Omental fat pad (tissue), 4 donors: Measurements from ENCODE around the gene PRKAA2. TPM values are rescaled to one million over a fixed set of nuclear protein-coding genes. Genes with fewer than 3 reads are reported as not detected.

Experiments
- ATAC-seq: fragments of 150-250 bp; one replicate; pipeline ENCODE4 v1.9.1; 2016; ENCODE audit warnings: mild to moderate bottlenecking, moderate library complexity; ENCODE audit not compliant: low FRiP score
- DNase-seq: peaks from one replicate; pipeline ENCODE4 v3.0.0-alpha.2; 2019; ENCODE audit warnings: low spot score
- CTCF ChIP-seq, 3 donors: fragments of 450-650 bp; IDR thresholded peaks; one replicate each; pipeline ENCODE4 v1.5.1; 2016 to 2017; ENCODE audit warnings: antibody characterized with exemption in 3 of 3, mild to moderate bottlenecking in 3 of 3, moderate library complexity in 2 of 3
- small RNA-seq: library from RNA; depleted of rRNA; stranded (forward); fragments of <200 nt; gene quantifications from one replicate; pipeline ENCODE3, GENCODE V24; 2016
- total RNA-seq, 4 donors: library from RNA; depleted of rRNA; stranded (reverse); fragments of >200 nt; gene quantifications; one replicate each; pipeline ENCODE4 v1.1.0, GENCODE V29; 2016

Gene PRKAA2
- total RNA-seq, 4 donors from 2014 or later: 0.96 to 3.0 (median 1.9) TPM

DNA sequence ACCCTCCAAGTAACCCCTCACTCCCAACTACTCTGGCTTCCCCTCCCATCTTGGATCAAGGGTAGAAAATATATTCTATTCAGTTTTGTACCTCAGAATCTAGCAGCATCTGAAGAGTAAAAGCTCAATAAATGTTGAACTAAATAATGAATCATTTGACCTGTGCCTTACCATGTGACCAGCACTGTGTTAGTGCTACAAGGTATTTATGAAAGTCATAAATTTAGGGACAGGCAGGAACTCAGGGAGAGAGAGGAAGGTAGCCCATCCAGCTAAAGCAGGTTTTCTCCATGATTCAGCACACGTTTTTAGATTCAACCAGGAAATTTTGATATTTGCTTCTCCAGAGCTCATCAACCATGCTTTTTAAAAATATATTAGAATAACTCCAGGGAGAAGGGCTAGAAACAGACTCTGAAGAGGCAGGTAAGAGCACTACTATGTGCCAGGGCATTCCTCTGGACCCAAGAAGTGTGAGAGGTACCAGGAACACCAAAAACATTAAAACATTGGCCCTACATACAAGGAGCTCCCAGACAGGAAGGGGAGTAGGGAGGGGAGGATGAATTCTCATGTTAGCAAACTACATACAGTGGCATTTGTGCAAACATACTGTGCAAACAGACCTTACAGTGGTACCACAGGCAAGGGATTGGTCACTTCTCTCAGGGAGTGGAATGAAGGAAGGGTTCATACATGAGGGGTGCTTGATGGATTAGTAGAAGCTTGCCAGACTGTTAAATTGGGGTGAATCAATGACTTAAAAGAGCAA lies 109.8 kb downstream of the PRKAA2 start:
- no peak for ATAC-seq
- no peak for TF ChIP-seq CTCF (IDR thresholded peaks at IDR 0.05)
- no peak for DNase-seq

GRCh38 chr1:56755911-56756310 lies 110.8 kb downstream of the PRKAA2 start:
- DNase-seq (no peak), ATAC-seq (no peak)
- no peak for TF ChIP-seq CTCF (IDR thresholded peaks at IDR 0.05)

- DNase-seq: no peak
- ATAC-seq: no peak
- no peak for TF ChIP-seq CTCF (IDR thresholded peaks at IDR 0.05)
Observed at GRCh38 chr1:56758135-56758534, 113.0 kb downstream of the PRKAA2 start.

GRCh38 chr1:56758794-56759193 lies 113.7 kb downstream of the PRKAA2 start:
- DNase-seq (no peak), ATAC-seq (no peak)
- TF ChIP-seq CTCF (IDR thresholded peaks at IDR 0.05): no peak

Small RNA genes within 50 kb of the gene (small RNA-seq; reads per million reads assigned to genes)
- gene AC099789.1: not detected

Other genes starting within 250 kb of the PRKAA2 start
- gene PLPP3, start 65.8 kb upstream of the PRKAA2 start, total RNA-seq: 100 to 1,000 TPM; 127 to 502 (median 297) TPM
- gene FYB2, start 174.1 kb downstream of the PRKAA2 start, total RNA-seq: not detected
- not detected for gene C8A, start 209.5 kb downstream of the PRKAA2 start, total RNA-seq